NCI-H2171 (cell line): ENCODE measurements around the gene SLC25A26.

ENCODE experiments used
- DNase-seq: peaks from one replicate; lab custom pipeline; 2025; lab: John Stamatoyannopoulos, UW

The SLC25A26 gene

GRCh38 chr3:66322436-66322835 is 101.6 kb downstream of the SLC25A26 start:
- no peak for DNase-seq

- DNase-seq: no peak
Observed at GRCh38 chr3:66326340-66326739, 105.5 kb downstream of the SLC25A26 start.

- no peak for DNase-seq
Observed at GRCh38 chr3:66335671-66336070, 114.9 kb downstream of the SLC25A26 start.

DNA sequence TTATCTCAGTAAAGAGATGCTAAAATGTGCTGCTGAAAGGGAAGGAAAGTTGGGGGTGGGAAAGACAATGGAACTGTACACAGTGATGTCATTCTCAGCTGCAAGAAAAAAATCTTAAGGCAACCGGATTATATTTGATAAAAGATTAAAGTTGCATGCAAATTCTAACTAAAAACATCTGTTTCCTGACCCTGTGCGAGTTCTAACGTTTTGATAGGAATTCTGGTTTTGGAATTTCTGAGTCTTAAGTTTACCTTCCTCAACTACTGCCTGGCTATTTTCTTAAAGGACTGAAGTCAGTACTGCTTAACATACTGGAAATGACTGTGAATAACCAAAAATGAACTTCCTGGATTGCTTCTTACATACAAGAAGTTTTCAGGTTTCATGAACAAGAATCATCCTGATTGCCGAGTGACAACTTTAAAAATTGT is 115.5 kb downstream of the SLC25A26 start:
- no peak for DNase-seq

- no peak for DNase-seq
Observed at GRCh38 chr3:66338927-66339326, 118.1 kb downstream of the SLC25A26 start.

DNA sequence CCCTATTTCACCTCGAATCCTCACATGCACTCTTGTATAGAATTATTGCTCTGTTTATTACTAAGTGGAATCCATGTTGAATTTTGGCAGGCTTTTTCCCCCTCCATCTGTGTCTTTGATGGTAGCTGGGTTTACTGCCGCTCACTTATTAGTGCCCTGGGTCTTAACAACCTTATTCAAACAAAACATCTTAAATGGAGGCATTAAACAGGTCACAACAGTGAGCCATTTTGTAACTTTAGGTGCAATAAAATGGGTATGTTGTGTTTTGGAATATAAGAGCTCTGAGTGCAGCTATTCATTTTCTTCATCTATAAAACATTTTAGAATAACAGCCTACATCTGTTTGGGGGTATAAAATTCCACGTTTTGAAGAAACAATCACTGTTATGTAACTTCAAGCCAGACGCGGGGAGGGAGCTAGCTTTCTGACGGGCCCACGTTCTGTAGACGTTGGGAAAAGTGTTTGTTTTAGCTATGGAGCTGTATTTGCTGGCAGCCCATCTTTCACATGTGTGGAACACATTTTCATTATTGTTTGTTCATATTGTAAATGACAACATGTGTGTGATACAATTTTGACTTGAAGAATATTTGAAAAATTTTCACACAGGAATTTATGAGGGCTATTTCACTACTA is 122.0 kb downstream of the SLC25A26 start:
- no peak for DNase-seq

GRCh38 chr3:66344391-66344811 is 123.6 kb downstream of the SLC25A26 start:
- no peak for DNase-seq

DNA sequence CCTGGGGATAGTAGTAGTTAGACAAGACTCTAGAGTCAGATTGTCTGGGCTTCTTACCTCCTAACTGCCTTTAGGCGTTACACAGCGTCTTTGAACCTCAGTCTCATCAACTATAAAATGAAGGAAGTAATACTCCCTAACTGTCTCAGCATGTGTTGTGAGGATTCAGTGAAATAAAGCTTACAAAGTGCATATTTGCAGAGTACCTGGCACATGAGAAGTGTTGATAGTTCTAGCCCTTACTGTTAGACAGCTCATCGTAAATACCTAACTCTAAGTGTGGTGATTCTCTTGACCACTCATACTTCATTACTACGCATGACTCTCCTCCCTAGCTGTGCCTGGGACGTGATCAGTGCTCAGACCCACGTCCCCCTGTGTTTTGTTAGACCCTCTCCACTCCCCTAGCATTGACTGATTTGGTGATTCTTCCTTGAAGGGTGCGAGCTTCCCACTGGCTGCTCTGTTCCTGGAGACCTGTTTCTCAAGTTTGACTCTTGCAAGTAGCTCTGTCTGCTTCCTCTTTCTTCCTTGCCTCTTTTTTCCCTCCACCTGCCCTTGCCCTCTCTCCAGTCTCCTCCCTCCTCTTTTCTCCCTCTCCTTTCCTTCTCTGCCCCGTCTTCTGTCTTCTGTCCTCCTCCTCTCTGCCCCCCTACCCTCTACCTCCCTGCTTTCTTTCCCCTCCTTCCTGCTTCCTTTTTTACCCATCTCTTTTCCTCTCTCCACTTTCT is 124.2 kb downstream of the SLC25A26 start:
- no peak for DNase-seq

DNA sequence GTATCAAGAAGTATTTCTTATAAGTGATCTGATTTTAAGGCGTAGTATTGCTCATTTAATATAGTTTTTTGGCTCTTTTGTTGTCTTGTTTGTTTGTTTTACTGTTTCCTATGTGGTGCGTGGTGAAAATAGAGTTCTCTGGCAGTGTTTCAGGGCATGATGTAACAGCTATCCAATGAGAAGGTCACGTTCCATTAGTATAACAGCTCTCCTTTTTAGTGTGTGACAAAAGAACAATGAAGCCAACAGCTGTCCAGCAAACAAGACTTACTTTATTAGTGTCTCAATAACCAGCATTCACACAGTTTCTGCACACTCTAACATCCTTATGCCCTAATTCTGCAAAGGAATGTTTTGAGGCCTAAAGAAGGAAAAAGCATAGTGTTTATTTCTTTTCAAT is 127.9 kb downstream of the SLC25A26 start:
- DNase-seq: no peak

DNA sequence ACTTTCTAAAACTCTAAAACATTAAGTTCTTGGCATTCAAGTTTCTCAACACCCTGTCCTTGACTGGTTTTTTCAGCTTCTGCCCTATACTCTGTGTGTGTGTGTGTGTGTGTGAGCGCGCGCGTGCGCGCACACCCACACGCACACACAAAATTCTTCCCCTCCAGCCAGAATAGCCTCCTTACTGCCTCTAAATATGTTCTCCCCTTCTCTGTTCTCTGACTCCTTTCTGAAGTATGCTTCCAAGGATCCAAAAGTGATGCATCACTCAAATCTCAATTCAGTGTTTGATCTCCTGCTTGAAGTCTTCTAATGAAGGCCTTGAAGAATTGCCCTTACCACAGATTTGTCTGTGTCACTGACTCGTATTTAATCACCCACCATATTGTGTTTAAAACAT is 129.8 kb downstream of the SLC25A26 start:
- no peak for DNase-seq

DNA sequence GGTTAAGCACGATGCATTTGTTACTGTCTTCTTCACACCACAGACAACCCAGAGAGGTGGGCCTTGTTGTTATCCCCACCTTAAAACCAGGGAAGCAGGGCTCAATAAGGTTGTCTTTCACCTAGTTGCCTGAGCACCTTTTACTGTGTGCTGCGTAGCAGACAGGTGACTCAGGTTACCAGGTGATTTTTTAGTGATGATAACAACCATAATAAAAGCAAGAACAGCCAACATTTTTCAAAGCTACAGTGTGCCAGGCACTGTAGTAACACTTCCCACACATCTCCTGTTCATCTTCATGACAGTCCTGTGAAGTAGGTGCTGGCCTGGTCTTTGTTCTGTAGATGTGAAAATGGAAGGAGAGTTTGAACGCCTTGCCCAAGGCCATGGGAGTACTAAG is 132.2 kb downstream of the SLC25A26 start:
- DNase-seq: no peak

GRCh38 chr3:66353530-66353929 is 132.7 kb downstream of the SLC25A26 start:
- no peak for DNase-seq

DNA sequence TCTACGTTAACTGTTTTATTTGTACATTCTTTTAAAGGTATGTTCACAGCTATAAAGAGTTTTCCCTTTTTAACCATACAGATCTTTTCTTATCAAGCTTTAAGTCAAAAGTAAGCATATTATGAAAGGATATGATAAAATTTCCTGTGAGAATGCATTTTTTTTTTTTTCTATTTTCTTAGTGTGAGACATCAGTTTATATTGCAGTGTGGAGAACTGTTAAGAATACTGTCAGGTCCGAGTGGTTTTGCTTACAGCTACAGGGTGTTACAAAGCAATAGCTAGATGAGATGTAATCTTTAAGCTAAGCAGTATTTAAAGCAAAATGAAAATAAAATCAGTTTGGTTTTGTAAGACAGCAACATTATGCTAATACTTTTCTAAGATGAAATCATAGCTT is 133.2 kb downstream of the SLC25A26 start:
- DNase-seq: no peak

GRCh38 chr3:66355394-66355793 is 134.6 kb downstream of the SLC25A26 start:
- DNase-seq: no peak

- DNase-seq: no peak
Observed at GRCh38 chr3:66355997-66356396, 135.2 kb downstream of the SLC25A26 start.

- no peak for DNase-seq
Observed at GRCh38 chr3:66361356-66361755, 140.6 kb downstream of the SLC25A26 start.

GRCh38 chr3:66362541-66362941 is 141.7 kb downstream of the SLC25A26 start:
- DNase-seq: no peak

GRCh38 chr3:66363148-66363547 is 142.3 kb downstream of the SLC25A26 start:
- DNase-seq: no peak

GRCh38 chr3:66365080-66365479 is 144.3 kb downstream of the SLC25A26 start:
- no peak for DNase-seq

GRCh38 chr3:66366747-66367146 is 145.9 kb downstream of the SLC25A26 start:
- DNase-seq: no peak

- no peak for DNase-seq
Observed at GRCh38 chr3:66367979-66368378, 147.2 kb downstream of the SLC25A26 start.

DNA sequence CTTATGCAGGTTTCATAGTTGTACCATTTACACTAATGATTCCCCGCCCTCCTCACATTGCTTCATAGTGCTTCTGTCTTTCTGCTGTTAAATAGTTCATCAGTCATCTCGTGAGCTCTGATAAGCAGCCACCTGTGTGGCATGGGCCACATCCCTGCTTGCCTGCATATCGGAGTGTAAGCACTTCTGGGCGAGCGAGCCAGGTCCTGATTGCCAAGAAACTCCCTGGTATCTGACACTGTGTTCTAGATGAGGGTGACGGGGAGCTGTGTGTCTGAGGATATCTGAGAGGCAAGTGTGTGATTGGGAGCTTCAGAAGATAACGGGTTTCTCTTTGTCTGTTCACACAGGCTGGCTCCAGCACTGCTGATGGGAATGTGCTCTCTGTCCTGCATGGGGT is 149.4 kb downstream of the SLC25A26 start:
- no peak for DNase-seq

DNA sequence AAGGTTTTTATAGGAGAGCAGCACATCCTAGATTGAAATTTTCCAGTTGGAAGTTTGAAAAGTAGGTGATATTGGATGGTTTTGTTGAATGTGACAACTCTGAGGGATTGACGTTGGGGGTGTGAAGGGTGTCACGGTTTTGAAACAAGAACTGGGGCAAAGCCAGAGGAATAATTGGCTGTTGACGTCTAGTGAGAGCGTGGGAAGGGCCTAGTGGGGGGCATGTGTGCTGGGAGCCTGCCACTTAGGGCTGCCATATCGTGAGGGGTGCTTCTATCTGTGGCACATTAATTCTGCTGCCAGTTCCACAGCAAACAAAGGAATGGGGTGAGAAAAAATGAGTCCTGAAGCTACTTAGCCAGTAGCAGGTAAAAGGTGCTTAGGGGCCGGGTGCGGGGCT is 150.6 kb downstream of the SLC25A26 start:
- DNase-seq: no peak
